ENCODE measurements around the gene PRMT2.

PRMT2 gene

DNA sequence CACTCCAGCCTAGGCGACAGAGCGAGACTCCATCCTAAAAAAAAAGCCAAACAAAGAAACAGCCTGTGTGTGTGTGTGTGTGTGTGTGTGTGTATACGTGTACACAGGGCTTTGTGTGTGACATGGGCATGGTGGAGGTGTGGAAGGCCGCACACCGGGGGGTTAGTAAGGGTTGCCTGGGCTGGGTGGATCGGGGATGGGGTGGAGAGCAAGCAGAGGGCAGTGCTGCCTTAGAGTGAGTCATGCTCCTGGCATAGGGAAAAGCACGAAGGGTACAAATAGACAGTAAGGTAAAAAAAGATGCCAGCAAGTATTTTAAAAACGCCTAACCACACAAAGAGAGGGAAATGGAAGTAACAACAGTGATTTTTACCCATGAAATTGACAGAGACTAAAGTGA, 6.2 kb downstream of the PRMT2 start:
- FAIRE-seq (no peak), DNase-seq (ENCODE audit: insufficient read length, low spot score) (no peak)

GRCh38 chr21:46643379-46644177, 8.1 kb downstream of the PRMT2 start:
- FAIRE-seq (no peak), DNase-seq (ENCODE audit: insufficient read length, low spot score) (no peak)
- TF ChIP-seq, protein P1, sequence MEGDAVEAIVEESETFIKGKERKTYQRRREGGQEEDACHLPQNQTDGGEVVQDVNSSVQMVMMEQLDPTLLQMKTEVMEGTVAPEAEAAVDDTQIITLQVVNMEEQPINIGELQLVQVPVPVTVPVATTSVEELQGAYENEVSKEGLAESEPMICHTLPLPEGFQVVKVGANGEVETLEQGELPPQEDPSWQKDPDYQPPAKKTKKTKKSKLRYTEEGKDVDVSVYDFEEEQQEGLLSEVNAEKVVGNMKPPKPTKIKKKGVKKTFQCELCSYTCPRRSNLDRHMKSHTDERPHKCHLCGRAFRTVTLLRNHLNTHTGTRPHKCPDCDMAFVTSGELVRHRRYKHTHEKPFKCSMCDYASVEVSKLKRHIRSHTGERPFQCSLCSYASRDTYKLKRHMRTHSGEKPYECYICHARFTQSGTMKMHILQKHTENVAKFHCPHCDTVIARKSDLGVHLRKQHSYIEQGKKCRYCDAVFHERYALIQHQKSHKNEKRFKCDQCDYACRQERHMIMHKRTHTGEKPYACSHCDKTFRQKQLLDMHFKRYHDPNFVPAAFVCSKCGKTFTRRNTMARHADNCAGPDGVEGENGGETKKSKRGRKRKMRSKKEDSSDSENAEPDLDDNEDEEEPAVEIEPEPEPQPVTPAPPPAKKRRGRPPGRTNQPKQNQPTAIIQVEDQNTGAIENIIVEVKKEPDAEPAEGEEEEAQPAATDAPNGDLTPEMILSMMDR (IDR thresholded peaks at IDR 0.05; ENCODE audit: insufficient read depth, missing control alignments): no peak

More for the DNA sequence above, 6.2 kb downstream of the PRMT2 start:
- TF ChIP-seq, protein P1 (IDR thresholded peaks at IDR 0.05; ENCODE audit: insufficient read depth, missing control alignments): no peak

DNA sequence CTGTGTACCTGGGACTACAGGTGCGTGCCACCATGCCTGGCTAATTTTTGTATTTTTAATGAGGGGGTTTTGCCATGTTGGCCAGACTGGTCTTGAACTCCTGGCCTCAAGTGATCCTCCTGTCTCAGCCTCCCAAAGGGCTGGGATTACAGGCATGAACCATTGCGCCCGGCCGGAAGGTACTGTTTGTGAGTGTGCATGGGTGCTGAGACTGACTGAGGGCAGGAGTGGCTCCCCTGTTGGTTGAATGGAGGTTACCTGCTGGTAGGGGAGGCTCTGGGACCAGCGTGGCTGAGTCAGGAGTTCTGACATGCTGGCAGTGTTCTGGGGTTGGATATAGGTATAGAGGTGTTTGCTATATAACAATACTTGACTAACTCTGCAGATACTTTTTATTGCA, 10.4 kb downstream of the PRMT2 start:
- TF ChIP-seq, protein P1 (IDR thresholded peaks at IDR 0.05; ENCODE audit: insufficient read depth, missing control alignments): no peak
- FAIRE-seq: no peak
- no peak for DNase-seq (ENCODE audit: insufficient read length, low spot score)

GRCh38 chr21:46646541-46647154, 11.2 kb downstream of the PRMT2 start:
- TF ChIP-seq, protein P1 (IDR thresholded peaks at IDR 0.05; ENCODE audit: insufficient read depth, missing control alignments): no peak
- no peak for DNase-seq (ENCODE audit: insufficient read length, low spot score)
- FAIRE-seq: no peak

DNA sequence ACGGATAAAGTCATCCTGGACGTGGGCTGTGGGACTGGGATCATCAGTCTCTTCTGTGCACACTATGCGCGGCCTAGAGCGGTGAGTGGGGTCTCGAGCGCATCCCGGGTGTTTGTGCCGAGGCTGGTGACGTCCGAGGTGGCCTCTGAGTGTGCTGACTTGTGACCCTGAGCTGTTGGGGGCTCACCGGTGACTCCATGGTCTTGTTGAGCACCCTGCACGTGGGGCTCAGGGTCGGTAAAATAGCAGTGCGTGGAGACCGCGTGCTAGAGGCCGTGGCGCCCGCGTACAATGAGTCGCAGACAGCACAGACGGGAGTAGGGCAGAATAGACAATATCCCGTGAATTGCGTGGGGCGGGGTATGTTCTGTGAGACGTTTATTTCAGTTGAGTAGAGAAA, 13.1 kb downstream of the PRMT2 start:
- FAIRE-seq (no peak), DNase-seq (ENCODE audit: insufficient read length, low spot score) (no peak)
- TF ChIP-seq, protein P1 (IDR thresholded peaks at IDR 0.05; ENCODE audit: insufficient read depth, missing control alignments): no peak

- DNase-seq (ENCODE audit: insufficient read length, low spot score) (no peak), FAIRE-seq (no peak)
- TF ChIP-seq, protein P1 (IDR thresholded peaks at IDR 0.05; ENCODE audit: insufficient read depth, missing control alignments): no peak
Measured at GRCh38 chr21:46649356-46649755, 13.9 kb downstream of the PRMT2 start.

Measured in D721Med (cell line).